NCI-H446 treated with DMSO at 0.1 percent for 48 hours (cell line): ENCODE measurements around the gene TOE1.

Experiments used
- DNase-seq: peaks from one replicate; lab custom pipeline; 2025; lab: John Stamatoyannopoulos, UW

Gene TOE1

DNA sequence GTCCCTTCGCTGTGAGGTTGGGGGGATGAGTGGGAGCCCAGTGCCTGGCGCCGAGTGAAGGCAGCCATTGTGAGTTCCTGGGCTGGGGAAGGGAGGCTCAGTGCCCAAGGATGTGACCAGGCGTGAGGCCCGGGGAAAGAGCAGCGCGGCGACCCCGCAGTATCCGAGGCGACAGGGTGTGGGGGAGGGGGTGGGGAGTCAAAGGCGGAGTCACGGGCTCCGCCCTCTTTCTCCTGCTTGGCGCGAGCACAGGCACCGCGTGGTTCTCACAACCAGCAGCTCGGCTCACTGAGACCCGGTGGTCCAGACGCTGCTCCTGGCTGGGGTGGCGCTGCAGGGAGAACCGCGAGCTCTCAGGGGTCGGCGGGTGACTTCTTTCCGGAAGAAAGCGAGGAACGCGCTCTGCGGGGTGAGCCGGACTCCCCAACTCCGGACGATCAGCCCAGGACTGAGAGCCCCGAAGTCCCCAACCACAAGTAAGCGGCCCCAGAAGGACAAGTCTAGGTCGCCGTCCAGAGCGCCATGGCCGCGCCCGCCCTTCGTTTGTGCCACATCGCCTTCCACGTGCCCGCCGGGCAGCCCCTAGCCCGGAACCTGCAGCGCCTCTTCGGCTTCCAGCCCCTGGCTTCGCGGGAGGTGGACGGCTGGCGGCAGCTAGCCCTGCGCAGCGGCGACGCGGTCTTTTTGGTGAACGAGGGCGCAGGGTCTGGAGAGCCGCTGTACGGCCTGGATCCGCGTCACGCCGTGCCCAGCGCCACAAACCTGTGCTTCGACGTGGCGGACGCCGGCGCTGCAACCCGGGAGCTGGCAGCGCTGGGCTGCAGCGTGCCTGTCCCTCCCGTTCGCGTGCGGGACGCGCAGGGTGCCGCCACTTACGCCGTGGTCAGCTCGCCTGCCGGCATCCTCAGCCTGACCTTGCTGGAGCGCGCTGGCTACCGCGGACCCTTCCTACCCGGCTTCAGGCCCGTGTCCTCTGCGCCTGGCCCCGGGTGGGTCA lies 13.0 kb upstream of the TOE1 start, which contains the start of gene HPDL:
HPDL (plus strand) TSS at position 269 of the 997 bp plus-strand sequence; CDS start at position 523, 254 bp downstream.
- DNase-seq: peak; percentile 66

DNA sequence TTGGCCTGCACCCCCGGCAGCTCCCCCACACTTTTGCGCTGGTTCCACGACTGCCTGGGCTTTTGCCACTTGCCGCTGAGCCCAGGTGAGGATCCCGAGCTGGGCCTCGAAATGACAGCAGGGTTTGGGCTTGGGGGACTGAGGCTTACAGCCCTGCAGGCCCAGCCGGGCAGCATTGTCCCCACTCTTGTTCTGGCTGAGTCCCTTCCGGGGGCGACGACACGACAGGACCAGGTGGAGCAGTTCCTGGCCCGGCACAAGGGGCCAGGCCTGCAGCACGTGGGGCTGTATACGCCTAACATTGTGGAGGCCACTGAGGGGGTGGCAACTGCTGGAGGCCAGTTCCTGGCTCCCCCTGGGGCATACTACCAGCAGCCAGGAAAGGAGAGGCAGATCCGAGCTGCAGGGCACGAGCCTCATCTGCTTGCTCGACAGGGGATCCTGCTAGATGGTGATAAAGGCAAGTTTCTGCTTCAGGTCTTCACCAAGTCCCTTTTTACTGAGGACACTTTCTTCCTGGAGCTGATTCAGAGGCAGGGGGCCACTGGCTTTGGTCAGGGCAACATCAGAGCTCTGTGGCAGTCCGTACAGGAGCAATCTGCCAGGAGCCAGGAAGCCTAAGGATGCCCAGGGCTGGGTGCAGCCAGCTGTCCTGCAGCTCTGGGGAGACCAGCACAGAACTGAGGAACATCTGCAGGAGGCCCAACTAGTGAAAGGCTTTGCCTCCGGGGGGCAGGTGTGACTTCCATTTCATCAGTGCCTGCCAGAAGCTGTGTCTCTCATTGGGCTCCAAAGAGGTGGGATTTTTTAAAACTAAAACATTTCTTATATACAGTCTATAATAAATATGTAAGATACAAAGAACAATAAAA lies 12.1 kb upstream of the TOE1 start:
- no peak for DNase-seq

DNA sequence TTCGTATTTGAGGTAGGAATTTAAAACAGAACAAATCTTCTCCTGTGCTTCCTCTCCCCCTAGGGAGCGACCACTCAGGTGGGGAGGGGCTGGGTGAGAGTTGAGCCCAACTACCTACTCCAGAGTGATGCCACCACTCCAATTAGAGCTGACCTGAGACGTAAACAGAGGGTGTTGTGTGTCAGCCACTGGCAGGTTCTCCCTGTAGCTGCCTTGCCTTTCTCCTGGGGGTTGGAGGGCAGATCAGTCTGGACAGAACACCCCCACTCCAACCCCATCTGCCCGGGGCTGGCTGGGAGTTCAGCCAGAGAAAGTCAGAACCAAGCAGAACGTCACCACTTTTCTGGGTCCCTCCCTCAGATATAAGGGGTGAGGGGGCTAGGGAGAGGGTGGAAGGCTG lies 11.3 kb upstream of the TOE1 start:
- no peak for DNase-seq

DNA sequence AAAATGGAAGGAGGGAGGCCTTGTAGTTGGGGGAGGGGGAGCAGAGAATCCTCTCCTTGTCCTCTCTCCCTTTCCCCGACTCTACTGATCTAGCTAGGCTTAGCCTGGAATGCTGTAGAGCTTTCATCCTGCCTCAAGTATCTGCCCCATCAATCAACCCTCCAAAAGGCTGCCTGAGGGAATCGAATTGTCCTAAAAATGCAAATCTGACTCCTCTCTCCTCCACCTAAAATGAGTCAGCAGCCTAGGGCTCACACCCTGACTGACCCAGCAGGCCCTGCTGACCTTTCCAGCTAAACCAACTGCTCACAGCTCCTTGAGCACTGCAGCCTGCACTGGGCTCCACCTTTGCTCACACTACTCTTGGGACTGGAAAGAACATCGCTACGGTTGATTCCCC lies 10.5 kb upstream of the TOE1 start:
- DNase-seq: no peak

- no peak for DNase-seq
These were observed 8.3 kb upstream of the TOE1 start for GRCh38 chr1:45331436-45332345.

DNA sequence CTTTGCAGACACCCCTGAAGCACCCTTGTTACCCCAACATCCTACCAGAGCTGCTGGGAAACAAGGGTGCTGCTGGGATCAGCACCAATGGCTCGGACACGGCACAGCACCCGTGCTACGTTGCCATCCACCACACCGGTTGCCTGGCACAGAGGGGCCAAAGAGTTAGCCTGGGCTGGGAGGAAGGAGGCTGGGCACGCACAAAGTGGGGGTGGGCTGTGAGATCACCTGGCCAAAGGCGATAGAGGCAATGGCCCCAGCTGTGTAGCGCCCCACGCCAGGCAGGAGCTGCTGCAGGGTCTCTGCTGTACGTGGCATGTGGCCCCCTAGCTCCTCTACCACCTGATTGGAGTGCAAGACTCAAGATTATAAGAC lies 7.6 kb upstream of the TOE1 start:
- DNase-seq: no peak

DNA sequence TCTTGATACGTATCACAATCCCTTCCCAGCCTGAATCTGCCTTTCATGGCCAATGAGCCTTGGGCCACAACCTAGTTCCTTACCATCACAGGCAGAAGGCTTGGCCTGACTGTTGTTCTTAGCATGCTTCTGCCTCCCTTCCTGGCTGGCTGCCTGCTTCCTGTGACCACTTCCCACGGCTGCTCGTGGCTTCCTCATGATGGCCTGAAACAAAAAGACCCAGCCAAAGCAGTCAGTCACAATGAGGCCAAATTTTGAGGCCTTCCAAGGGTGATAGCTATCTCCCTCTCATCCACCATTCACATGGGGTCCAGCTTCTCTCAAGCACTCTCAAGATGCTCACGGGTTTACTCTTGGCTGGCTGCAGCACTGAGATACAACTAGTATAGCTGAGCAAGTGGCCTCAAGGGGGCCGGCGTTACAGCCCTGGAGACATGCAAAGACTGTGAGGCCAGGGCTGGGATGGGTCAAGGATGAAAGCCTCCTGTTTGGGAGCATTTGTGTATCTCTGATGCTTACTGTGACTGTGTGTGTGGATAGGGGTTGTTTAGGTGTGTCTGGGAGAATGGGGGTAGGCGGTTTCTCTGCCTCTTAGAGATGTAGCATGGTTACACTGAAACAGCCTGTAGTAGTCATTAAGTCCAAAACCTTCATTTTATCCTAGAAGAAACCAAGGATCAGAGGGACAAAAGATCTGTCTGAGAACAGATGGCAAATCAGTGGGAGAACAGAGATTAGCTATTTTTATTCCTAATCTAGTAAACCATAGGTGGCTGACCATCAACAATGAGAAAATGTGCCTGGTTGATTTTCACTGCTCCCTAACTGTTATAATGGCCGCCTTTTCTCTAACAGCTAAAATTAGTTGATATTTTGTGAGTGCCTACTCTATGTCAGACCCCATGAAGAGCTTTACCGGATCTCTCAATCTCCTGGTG lies 5.4 kb upstream of the TOE1 start:
- DNase-seq: no peak

GRCh38 chr1:45335855-45336324 lies 4.1 kb upstream of the TOE1 start:
- DNase-seq: no peak

GRCh38 chr1:45337630-45338325 lies 2.2 kb upstream of the TOE1 start:
- DNase-seq: no peak

GRCh38 chr1:45340816-45341466 lies 971 bp downstream of the TOE1 start:
- peak; percentile 20 for DNase-seq

DNA sequence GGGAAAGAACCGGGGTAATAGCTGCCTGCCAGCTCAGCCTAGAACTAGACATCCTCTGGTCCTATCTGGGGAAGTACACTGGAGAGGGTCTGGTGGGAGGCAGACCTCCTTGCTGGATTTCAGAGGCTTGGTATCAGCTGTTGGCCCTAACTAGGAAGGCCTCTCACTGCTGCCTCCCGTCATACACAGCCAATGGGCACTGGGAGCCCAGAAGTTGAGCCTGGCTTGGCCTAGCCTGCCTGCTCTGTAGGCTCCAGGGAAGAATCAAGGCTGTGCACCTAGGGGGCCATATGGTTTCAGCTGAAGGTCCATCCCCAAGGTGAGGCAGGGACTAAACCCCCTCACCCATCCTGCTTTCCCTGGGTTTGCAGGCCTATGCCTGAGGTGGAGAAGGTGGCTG lies 4.5 kb downstream of the TOE1 start:
- DNase-seq: no peak

DNA sequence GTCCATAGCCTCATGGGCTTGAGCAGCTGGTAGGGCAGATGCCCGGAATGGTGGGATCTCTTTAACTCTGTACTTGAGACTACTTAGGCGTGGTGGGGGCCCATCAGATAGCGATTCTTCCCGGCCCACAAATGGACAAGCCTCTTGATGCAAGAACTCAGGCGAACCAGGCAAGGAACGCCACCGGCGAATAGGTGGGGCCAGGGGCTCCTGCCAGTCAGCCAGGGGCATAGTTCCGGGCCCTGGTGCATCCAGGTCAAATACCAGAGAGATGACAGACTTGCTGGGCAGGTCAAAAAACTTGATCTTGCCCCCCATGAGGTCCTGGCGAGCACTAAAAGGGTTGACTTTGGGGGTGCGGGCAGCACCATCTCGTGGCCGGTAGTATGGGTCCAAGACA lies 5.0 kb downstream of the TOE1 start:
- no peak for DNase-seq

- no peak for DNase-seq
These were observed 6.5 kb downstream of the TOE1 start for GRCh38 chr1:45346473-45346872.

DNA sequence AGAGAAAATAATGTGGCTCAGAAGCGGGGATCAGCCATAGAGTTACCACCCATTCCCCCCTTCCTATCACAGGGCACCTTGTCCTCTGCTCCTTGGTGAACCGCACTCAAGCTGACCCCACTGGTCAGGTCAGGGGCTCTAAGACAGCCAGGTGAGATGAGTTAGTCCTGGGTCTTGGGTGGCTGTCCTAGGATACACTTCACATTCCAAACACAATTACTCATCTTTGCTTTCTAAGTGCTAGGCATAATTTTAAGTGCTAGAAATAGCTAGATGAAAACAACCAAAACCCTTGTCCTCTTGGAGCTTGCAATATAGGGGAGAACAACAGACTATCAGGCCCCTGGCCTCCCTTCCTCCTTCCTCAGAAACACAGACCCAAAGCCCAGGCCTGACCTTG lies 8.1 kb downstream of the TOE1 start:
- no peak for DNase-seq

GRCh38 chr1:45348609-45348965 lies 8.6 kb downstream of the TOE1 start:
- DNase-seq: no peak

GRCh38 chr1:45348966-45349677 lies 9.2 kb downstream of the TOE1 start:
- DNase-seq: peak; percentile 17

DNA sequence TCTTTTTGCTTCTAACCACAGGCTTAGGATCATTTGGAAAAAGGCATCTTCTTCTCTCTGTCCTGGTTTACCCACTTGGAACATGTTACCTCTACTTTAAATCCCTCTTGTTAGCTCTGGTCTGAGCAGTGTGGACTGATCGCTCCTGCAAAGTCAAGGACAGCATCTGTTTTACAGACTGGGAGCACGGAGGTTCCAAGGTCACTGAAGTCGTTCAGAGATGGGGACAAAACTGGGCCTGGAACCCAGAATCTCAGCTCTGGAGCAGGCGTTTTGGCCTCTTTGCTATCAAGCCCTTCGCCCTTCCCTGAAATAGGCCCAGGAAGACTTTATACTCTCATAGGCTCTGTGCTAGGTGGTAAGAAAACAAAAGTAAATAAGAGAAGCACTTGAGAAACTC lies 11.5 kb downstream of the TOE1 start:
- no peak for DNase-seq

GRCh38 chr1:45353685-45354084 lies 13.7 kb downstream of the TOE1 start:
- no peak for DNase-seq

- DNase-seq: no peak
These were observed 14.9 kb downstream of the TOE1 start for GRCh38 chr1:45354838-45355237.
